ENCODE measurements around the gene KLC1. TPM values are rescaled to one million over a fixed set of nuclear protein-coding genes. Genes with fewer than 3 reads are reported as not detected.
"Not testable (repeated sequence)": the region's sequence is repeated elsewhere in the genome, so short reads cannot be mapped to it uniquely, and the experiment has no call there.

Gene KLC1
- total RNA-seq, 1 experiment from 2014 or later: 121 TPM

GRCh38 chr14:103606963-103607668 is 21.9 kb upstream of the KLC1 start:
- H3K4me2 ChIP-seq (ENCODE audit: low read length): no peak overlapping the region
- no peak overlapping the region for H3K9ac ChIP-seq (ENCODE audit: low read length)
- no TSS peak for BruUV-seq (replicated peaks)
- no peak overlapping the region for H3K4me3 ChIP-seq (replicated peaks in 1 of 2; ENCODE audit: low read depth in 1 of 2, low read length in 2 of 2)
- H3K27ac ChIP-seq (ENCODE audit: low read depth, low read length): no peak overlapping the region
- intact Hi-C loops (cut with micrococcal nuclease): no loop called here
- ChIA-PET RAD21 (ENCODE audit: low non-redundant PET in 1 of 2, low total read pairs in 2 of 2, uncharacterized antibody in 2 of 2, unreplicated experiment in 2 of 2) (no interaction called here), POLR2A (no interaction called here), CTCF (no interaction called here)
- no peaks in the 10 kb centered on the region for H3K36me3 ChIP-seq (ENCODE audit: control insufficient read depth in 1 of 2, insufficient read depth in 2 of 2, low read length in 2 of 2)
- H3K27me3 ChIP-seq (ENCODE audit: insufficient read depth, low read length): no peaks in the 10 kb centered on the region
- H3K79me2 ChIP-seq (ENCODE audit: insufficient read depth, low read length): no peaks in the 10 kb centered on the region
- H3K9me2 ChIP-seq (ENCODE audit: insufficient read depth): no peaks in the 10 kb centered on the region
- H3K9me3 ChIP-seq (ENCODE audit: control insufficient read depth in 1 of 2, insufficient read depth in 1 of 2, low read depth in 1 of 2, low read length in 2 of 2): peaks cover 0 to 9% of the 10 kb centered on the region in 2 experiments; a peak in 2 of 4 replicates
- H3K4me1 ChIP-seq (ENCODE audit: control insufficient read depth in 1 of 2, insufficient read depth in 2 of 2, low read length in 2 of 2): no peaks in the 10 kb centered on the region
- TF ChIP-seq SP1 (IDR thresholded peaks at IDR 0.05; ENCODE audit: low read depth) (no peak), CTCF (IDR thresholded peaks at IDR 0.05 in 2 of 3, conservative IDR thresholded peaks at IDR 0.05 in 1 of 3; ENCODE audit: borderline replicate concordance in 1 of 3, insufficient read depth in 1 of 3, low read depth in 2 of 3, low read length in 2 of 3) (peak in 2 of 3 experiments; percentile 9 to 16; a peak in 1 of 6 replicates), RAD21 (IDR thresholded peaks at IDR 0.05; ENCODE audit: low read depth) (peak; percentile 41), ZNF274 (IDR thresholded peaks at IDR 0.05; ENCODE audit: low read depth, low read length) (no peak)
- ATAC-seq: peak; percentile 30; the same call in 1 of the 2 replicates
- H2AFZ ChIP-seq (ENCODE audit: low read depth, low read length, poor library complexity, severe bottlenecking): no peak overlapping the region
- no peaks in the 10 kb centered on the region for H4K20me1 ChIP-seq (ENCODE audit: insufficient read depth)
- DNase-seq (ENCODE audit: low read depth, low spot score): no peak

GRCh38 chr14:103607822-103608221 is 21.2 kb upstream of the KLC1 start:
- ATAC-seq: no peak
- TF ChIP-seq CEBPB (IDR thresholded peaks at IDR 0.05; ENCODE audit: low read depth): no peak
- TF ChIP-seq ZBTB33 (IDR thresholded peaks at IDR 0.05; ENCODE audit: extremely low read depth, insufficient replicate concordance, low read length): no peak
- TF ChIP-seq RAD21 (IDR thresholded peaks at IDR 0.05; ENCODE audit: low read depth): no peak
- Histone ChIP-seq H2AFZ (ENCODE audit: low read depth, low read length, poor library complexity, severe bottlenecking) (no peak overlapping the region), H3K4me2 (ENCODE audit: low read length) (no peak overlapping the region), H3K36me3 (ENCODE audit: control insufficient read depth in 1 of 2, insufficient read depth in 2 of 2, low read length in 2 of 2) (no peaks in the 10 kb centered on the region), H3K4me1 (ENCODE audit: control insufficient read depth in 1 of 2, insufficient read depth in 2 of 2, low read length in 2 of 2) (no peaks in the 10 kb centered on the region), H3K79me2 (ENCODE audit: insufficient read depth, low read length) (no peaks in the 10 kb centered on the region), H3K9me2 (ENCODE audit: insufficient read depth) (no peaks in the 10 kb centered on the region), H3K4me3 (replicated peaks in 1 of 2; ENCODE audit: low read depth in 1 of 2, low read length in 2 of 2) (no peak overlapping the region), H3K27ac (ENCODE audit: low read depth, low read length) (no peak overlapping the region), H3K9ac (ENCODE audit: low read length) (no peak overlapping the region), H4K20me1 (ENCODE audit: insufficient read depth) (no peaks in the 10 kb centered on the region), H3K9me3 (ENCODE audit: control insufficient read depth in 1 of 2, insufficient read depth in 1 of 2, low read depth in 1 of 2, low read length in 2 of 2) (peaks cover 0 to 9% of the 10 kb centered on the region in 2 experiments; a peak in 2 of 4 replicates), H3K27me3 (ENCODE audit: insufficient read depth, low read length) (no peaks in the 10 kb centered on the region)
- intact Hi-C loops (cut with micrococcal nuclease): no loop called here
- POLR2A ChIA-PET: no interaction called here
- RAD21 ChIA-PET (ENCODE audit: low non-redundant PET in 1 of 2, low total read pairs in 2 of 2, uncharacterized antibody in 2 of 2, unreplicated experiment in 2 of 2): no interaction called here
- CTCF ChIA-PET: no interaction called here
- BruUV-seq (replicated peaks): no TSS peak
- DNase-seq (ENCODE audit: low read depth, low spot score): no peak

GRCh38 chr14:103609081-103609480 is 19.9 kb upstream of the KLC1 start:
- POLR2A ChIA-PET; H3K27ac ChIP-seq (ENCODE audit: low read depth, low read length); H3K9ac ChIP-seq (ENCODE audit: low read length); RAD21 ChIA-PET (ENCODE audit: low non-redundant PET in 1 of 2, low total read pairs in 2 of 2, uncharacterized antibody in 2 of 2, unreplicated experiment in 2 of 2); BruUV-seq (replicated peaks); H3K27me3 ChIP-seq (ENCODE audit: insufficient read depth, low read length); H3K4me3 ChIP-seq (replicated peaks in 1 of 2; ENCODE audit: low read depth in 1 of 2, low read length in 2 of 2); H3K79me2 ChIP-seq (ENCODE audit: insufficient read depth, low read length); H3K9me2 ChIP-seq (ENCODE audit: insufficient read depth); H2AFZ ChIP-seq (ENCODE audit: low read depth, low read length, poor library complexity, severe bottlenecking); H3K4me1 ChIP-seq (ENCODE audit: control insufficient read depth in 1 of 2, insufficient read depth in 2 of 2, low read length in 2 of 2); ATAC-seq; H4K20me1 ChIP-seq (ENCODE audit: insufficient read depth); DNase-seq (ENCODE audit: low read depth, low spot score); intact Hi-C loops (cut with micrococcal nuclease); H3K9me3 ChIP-seq (ENCODE audit: control insufficient read depth in 1 of 2, insufficient read depth in 1 of 2, low read depth in 1 of 2, low read length in 2 of 2); H3K36me3 ChIP-seq (ENCODE audit: control insufficient read depth in 1 of 2, insufficient read depth in 2 of 2, low read length in 2 of 2); H3K4me2 ChIP-seq (ENCODE audit: low read length): not testable (repeated sequence)
- CTCF ChIA-PET: interaction anchor here (0.6 kb wide), 1 partner anchor 488 kb away, joined by 4 read pairs; no protein-coding TSS in a partner anchor

Data from HCT116 (cell line).